CD4-positive, alpha-beta T cell treated with Interleukin-17A for 4 hours (primary cell): ENCODE results near the gene SPO11.

Source experiments
- DNase-seq: peaks from one replicate; pipeline ENCODE4 v3.0.0-alpha.2; 2020; ENCODE audit warnings: mixed read lengths

SPO11 gene

DNA sequence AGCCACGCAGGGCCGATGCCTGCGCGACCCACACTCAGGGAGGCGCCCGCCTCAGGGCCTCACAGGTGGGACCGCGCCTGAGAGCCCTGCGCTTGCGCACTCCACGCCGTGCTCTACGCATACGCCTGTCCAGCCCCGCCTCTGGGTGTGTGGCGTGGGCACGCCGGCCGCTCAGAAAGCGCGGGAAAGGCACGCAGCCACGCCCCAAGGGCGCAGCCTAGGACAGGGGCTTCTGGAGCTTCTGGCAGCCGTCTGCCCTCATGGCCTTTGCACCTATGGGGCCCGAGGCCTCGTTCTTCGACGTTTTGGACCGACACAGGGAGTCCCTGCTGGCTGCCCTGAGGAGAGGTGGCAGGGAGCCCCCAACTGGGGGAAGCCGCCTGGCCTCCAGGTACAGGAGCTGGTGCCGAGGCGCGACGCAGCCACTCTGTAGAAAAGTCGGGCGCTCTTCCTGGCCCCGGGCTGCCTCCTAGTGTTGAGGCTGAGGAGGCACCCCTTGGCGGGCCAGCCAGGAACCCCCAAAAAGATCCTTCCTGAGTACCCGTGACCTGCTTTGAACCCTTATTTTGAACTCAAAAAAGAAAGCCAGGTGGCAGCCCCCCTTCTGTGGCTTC is at the start of gene SPO11:
Gene SPO11, plus strand, starts transcription at position 196 of the 614 bp plus-strand sequence. Its CDS starts 65 bp downstream, at position 261.
- DNase-seq, result no peak

- no peak for DNase-seq
Measured at GRCh38 chr20:57280221-57280620, 49.4 kb upstream of the SPO11 start.

GRCh38 chr20:57281900-57282299 is 47.7 kb upstream of the SPO11 start:
- no peak for DNase-seq

GRCh38 chr20:57282670-57283361 is 46.8 kb upstream of the SPO11 start:
- DNase-seq, result no peak

DNA sequence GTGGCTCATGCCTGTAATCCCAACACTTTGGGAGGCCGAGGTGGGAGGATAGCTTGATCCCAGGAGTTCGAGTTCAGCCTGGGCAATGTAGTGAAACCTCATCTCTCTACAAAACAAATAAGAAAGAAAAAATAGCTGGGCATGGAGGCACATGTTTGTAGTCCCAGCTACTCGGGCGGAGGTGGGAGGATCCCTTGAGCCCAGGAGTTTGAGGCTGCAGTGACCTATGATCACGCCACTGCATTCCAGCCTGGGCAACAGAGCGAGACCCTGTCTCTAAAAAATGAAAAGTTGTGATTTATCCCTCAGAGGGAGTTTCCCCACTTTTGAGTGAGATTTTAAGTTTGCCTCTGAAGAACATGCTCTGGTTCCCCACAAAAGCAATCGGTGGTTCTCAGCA is 45.7 kb upstream of the SPO11 start:
- DNase-seq, result no peak

GRCh38 chr20:57287007-57287880 is 42.4 kb upstream of the SPO11 start:
- DNase-seq, result no peak

DNA sequence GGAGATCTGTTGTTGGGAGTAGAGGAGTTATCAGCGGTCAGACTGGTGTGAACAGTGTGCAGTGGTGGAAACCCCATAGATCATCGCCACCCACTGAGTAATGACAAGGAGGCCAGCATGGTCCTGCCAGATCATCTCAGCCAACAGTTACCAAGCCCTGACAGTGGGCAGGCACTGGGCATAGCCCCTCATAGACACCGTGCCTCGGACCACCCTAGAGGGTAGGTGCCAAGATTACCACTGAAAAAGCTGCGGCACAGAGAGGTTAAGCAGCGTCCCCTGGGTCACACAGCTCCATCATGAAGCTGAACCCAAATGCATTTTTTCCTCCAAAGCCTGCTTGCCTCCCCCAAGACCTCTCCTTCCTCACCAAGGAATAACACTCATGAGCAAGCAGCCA is 41.7 kb upstream of the SPO11 start:
- DNase-seq, result no peak

GRCh38 chr20:57288651-57289277 is 40.8 kb upstream of the SPO11 start:
- no peak for DNase-seq

- DNase-seq, result no peak
Measured at GRCh38 chr20:57289391-57290177, 40.0 kb upstream of the SPO11 start.

DNA sequence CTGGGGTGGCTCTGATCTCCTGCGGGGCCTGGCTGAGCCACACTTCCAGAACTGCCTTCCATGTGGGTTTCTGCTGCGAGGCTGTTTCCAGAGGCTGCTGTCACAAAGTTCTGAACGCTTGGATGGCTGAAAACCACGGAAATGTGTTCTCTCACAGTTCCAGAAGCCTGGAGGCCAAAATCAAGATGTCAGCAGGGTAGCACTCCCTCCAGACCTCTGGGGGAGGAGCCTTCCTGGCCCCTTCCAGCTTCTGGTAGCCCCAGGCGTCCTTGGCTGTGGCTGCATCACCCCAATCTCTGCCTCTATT is 39.5 kb upstream of the SPO11 start:
- no peak for DNase-seq

GRCh38 chr20:57291003-57291402 is 38.6 kb upstream of the SPO11 start:
- DNase-seq, result no peak

DNA sequence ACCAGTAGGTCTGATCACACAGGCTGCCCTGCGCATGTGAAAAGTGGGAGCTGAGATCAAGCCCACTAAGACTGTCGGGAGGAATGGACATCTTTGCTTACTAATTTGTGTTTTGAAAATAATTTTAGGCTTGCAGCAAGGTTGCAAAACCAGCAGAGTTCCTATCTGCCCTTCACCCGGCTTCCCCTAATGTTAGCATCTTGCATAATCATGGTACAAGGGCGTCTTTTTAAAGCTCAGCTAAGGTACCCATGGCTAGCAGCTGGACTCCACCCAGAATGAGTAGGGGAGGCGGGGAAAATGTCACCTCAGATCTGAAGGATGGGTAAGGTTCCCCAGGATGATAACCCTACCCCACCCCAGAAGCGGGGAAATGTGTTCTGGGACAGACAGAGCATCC is 37.9 kb upstream of the SPO11 start:
- no peak for DNase-seq

DNA sequence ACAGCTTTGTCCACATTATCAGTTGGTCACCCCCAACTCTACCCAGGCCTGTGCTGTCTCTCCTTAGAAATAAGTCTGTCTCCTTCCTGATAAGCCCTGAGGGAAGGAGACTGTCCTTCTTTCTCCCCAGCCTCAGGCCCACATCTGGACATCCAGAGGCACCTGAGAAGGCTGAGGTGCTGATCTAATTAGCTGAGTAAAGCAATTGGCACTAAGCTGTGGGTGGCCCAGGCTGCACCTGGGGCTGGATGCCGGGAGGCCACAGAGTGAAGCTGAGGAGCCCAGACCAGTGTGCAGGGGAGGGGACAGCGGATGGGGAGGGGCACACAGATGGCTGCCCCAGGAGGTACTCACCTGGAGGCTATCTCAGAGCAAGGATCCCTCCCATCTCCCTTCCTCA is 37.0 kb upstream of the SPO11 start:
- no peak for DNase-seq

DNA sequence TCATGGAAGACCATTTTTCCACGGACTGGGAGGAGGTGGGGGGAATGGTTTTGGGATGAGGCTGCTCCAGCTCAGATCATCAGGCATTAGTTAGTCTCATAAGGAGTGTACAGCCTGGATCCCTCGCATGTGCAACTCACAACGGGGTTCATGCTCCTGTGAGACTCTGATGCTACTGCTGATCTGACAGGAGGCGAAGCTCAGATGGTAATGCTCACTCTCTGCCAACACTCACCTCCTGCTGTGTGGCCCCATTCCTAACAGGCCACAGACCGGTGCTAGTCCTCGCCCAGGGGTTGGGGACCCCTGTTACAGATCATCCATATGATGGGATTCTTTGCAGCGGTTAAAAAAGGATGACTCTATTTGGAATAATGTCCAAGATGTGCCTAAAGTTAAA is 35.6 kb upstream of the SPO11 start:
- DNase-seq, result no peak

DNA sequence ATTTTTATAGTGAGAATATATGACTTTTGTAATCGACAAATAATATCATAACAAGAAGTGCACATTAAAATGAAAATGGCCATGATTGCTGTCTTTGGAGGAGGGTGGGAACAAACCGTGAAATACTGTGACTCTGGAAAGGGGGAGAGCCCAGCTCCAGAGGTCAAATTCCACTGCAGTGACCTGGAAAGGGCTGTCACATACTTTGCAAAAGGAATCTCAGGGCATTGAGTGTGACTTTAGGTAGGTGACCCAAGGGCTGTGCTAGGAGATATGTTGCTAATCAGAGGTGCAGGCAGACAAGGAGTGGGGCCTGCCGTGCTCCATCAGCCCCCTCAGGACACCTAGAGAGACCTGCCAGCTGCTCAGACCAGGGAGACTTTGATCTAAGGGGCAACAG is 35.1 kb upstream of the SPO11 start:
- DNase-seq, result no peak

DNA sequence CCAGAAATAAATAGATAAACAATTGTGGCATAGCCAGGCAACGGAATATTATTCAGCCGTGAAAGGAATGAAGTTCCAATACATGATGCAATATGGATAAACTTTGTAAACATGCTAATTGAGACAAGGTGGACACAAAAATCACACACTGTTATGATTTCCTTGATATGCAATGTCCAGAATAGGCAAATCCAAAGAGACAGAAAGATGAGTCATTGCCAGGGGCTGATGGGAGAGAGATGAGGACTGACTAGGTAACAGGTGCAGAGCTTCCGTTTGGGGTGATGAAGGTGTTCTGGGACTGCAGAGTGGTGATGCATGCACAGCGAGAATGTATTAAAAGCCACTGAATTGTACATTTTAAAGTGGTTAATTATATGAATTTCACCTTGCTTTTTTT is 31.1 kb upstream of the SPO11 start:
- no peak for DNase-seq

DNA sequence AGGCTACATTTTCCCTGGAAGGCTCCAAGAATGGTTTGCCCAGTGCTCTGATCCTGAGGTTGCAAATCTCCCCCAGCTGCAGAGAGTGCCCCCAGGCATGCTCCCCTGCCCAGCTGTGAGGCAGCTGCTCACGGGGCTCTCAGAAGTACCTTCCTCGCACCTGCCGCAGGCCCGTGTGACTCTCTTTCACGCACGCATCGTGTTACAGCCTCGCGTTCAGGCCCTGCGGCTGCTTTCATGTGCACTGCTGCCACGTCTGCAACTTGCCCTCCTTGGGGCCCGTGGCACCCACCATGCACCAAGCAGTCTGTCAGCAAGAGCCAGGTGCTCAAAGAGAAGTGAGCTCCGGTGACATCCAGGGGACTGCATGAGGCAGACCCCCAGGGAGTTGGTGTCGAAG is 28.6 kb upstream of the SPO11 start:
- DNase-seq, result no peak

GRCh38 chr20:57306747-57307146 is 22.9 kb upstream of the SPO11 start:
- no peak for DNase-seq

DNA sequence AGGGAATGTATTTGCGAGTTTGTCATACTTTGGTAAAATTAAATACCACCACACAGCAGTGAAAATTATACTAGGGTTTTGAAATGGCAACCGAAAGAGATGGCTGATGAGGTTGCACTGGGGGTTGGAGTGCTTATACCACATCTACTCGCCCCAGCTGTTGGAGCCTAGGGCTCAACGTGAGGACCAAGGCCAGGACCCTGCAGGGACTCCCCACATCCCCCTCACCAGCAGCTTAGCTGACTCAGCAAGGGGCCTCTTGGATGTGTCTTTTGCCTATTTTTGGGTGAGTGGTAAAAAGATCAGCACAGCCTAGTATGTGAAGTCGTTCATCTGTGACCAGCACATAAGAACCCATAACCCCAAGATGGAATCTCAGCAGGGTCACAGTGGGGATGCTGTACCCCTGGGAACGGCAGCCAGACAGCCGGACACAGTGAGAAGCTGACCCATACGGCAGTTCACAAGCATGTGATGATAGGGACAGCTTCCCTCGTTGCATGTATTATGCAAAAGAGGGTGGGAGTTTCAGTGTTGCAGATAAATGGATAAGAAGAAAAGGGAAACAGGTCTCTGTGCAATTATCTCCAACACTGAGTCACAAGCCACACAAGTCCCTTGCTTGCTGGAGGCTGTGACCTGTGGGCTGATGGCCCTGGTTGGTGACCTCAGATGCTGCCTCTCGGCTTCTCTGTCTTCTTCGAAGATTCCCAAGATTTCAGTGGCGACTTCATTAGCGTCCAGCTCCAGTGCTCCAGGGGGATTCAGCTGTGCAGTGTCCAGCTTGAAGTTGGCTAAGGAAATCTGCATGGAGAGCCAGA is 20.9 kb upstream of the SPO11 start:
- DNase-seq, result no peak

DNA sequence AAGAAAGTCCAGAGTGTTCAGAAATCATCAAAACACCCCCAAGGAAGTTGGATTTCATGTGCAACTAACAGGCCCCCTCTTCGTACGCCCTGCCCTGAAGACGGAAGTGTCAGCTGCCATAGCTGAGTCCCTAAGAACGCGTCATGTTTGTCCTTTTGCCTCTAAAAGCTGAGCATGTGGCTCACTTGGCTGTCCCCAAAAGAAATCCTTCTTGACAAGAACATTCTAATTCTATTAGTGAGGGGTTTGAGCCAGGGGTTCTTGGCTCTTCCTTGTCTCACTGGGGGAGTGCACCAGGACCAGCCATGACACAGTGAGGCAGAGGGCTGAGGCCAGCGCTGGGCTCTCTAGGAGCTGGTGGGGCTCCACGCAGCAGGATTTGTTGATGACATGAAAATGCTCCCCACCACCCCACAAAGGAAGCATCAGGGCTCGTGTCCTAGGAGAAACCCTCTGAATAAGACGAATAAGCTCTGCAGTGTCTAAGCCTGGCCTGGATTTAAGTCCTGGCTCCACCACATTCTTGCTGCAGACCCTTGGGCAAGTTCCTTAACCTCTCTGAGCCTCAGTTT is 20.0 kb upstream of the SPO11 start:
- no peak for DNase-seq

DNA sequence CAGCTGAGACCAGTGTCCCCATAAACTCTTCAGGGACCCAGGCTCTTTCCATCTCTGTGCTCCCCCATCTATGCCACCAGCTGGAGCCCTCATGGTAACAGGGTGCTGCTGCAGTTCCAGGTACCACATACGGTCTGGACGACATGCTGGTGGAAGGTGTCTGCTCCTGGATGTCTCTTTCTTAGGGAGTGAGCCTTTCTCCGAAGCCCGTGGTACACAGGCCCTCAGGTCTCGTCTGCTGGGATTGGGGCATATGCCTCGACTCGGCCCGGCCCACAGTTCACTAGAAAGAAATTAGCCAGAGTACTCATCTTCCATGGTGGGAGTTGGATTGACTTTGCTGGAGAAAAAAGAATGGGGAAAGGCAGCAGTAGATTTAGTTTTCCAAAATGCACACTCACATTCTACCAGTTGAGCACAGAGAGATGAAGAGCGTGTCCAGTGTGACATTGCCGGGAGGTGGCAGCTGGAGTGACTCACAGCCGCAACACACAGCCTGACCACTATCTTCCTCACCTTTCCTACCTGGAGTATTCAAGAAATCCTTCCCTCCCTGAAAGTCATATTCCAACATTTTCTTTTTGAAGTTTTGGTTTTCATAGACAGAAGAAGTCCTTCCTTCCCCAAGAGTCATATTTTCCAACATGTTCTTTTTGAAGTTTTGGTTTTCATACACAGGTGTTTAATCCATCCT is 18.6 kb upstream of the SPO11 start:
- DNase-seq, result no peak
